DND-41 (cell line): ENCODE results near the gene DTX1.

ENCODE experiments used
- CTCF ChIP-seq: IDR thresholded peaks from 2 replicates; pipeline ENCODE4 v1.5.1; 2012; ENCODE audit warnings: borderline replicate concordance, low read length, moderate library complexity, mild to moderate bottlenecking; ENCODE audit not compliant: poor library complexity, severe bottlenecking; ENCODE audit errors: extremely low read depth
- EZH2 ChIP-seq: IDR thresholded peaks from 3 replicates; pipeline ENCODE4 v1.6.1; 2012; ENCODE audit warnings: borderline replicate concordance, low read depth, mild to moderate bottlenecking, moderate library complexity, low read length, inconsistent platforms; ENCODE audit not compliant: severe bottlenecking

GRCh38 chr12:113137861-113138783 is 81.6 kb downstream of the DTX1 start:
- TF ChIP-seq CTCF (no peak), EZH2 (no peak)
